ENCODE data around the gene SYTL3.

DNA sequence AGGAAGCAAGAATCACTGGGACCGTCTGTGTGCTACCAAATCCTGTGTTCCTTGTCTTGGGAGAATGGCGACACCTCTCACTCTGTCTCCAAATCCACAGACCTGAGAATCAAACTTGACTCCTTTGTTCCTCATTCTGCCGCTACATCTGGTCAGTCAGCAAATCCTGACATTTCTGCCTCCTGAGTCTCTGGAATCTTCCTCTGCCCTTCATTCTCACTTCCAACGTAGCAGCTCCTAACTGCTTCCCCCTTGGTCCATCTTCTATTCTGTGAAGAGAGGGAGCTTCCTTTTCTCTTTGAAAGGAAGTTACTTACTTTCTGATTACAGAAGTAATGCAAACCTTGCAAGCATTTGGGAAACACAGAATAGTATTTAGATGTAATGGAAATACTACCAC lies 37.7 kb downstream of the SYTL3 start:
- TF ChIP-seq GABPA (IDR thresholded peaks at IDR 0.05; ENCODE audit: low read depth) (no peak), POLR2AphosphoS5 (IDR thresholded peaks at IDR 0.05; ENCODE audit: low read depth, low read length) (no peak), GATA2 (CRISPR knock-in tag; IDR thresholded peaks at IDR 0.05) (no peak), CTCF (IDR thresholded peaks at IDR 0.05) (no peak), EP300 (IDR thresholded peaks at IDR 0.05; ENCODE audit: borderline replicate concordance in 1 of 2, low read depth in 1 of 2, low read length in 1 of 2) (no peak), TAF1 (IDR thresholded peaks at IDR 0.05; ENCODE audit: borderline replicate concordance, low read depth, low read length) (no peak)
- TF ChIP-seq, protein P1, sequence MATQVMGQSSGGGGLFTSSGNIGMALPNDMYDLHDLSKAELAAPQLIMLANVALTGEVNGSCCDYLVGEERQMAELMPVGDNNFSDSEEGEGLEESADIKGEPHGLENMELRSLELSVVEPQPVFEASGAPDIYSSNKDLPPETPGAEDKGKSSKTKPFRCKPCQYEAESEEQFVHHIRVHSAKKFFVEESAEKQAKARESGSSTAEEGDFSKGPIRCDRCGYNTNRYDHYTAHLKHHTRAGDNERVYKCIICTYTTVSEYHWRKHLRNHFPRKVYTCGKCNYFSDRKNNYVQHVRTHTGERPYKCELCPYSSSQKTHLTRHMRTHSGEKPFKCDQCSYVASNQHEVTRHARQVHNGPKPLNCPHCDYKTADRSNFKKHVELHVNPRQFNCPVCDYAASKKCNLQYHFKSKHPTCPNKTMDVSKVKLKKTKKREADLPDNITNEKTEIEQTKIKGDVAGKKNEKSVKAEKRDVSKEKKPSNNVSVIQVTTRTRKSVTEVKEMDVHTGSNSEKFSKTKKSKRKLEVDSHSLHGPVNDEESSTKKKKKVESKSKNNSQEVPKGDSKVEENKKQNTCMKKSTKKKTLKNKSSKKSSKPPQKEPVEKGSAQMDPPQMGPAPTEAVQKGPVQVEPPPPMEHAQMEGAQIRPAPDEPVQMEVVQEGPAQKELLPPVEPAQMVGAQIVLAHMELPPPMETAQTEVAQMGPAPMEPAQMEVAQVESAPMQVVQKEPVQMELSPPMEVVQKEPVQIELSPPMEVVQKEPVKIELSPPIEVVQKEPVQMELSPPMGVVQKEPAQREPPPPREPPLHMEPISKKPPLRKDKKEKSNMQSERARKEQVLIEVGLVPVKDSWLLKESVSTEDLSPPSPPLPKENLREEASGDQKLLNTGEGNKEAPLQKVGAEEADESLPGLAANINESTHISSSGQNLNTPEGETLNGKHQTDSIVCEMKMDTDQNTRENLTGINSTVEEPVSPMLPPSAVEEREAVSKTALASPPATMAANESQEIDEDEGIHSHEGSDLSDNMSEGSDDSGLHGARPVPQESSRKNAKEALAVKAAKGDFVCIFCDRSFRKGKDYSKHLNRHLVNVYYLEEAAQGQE (IDR thresholded peaks at IDR 0.05; ENCODE audit: low read depth, low read length) = no peak
